Left lung (tissue), 10 donors: ENCODE data around the gene GPR89A. TPM values are rescaled to one million over a fixed set of nuclear protein-coding genes. Genes with fewer than 3 reads are reported as not detected.
"Not testable (repeated sequence)": the region's sequence is repeated elsewhere in the genome, so short reads cannot be mapped to it uniquely, and the experiment has no call there.

Source experiments
- ATAC-seq: fragments of 200-7000 bp; cut with Tn5 transposase; one replicate; pipeline ENCODE4 v1.9.1; 2020; ENCODE audit warnings: moderate library complexity
- DNase-seq, 4 donors: peaks; one replicate each; pipeline ENCODE4 v3.0.0-alpha.2; 2013 to 2020
- H3K27ac ChIP-seq, 2 donors: fragments of 200-600 bp; sonication (generic) in 1 of 2; one replicate each; pipeline versions ENCODE4 v1.5.0 to v1.8.0; 2020 to 2021
- H3K27me3 ChIP-seq, 2 donors: fragments of 200-600 bp; sonication (generic) in 1 of 2; one replicate each; pipeline versions ENCODE4 v1.5.0 to v1.8.0; 2020 to 2021
- H3K36me3 ChIP-seq, 2 donors: fragments of 200-600 bp; sonication (generic) in 1 of 2; one replicate each; pipeline versions ENCODE4 v1.5.0 to v1.8.0; 2020 to 2021
- H3K4me1 ChIP-seq, 2 donors: fragments of 200-600 bp; one replicate each; pipeline ENCODE4 v1.8.0; 2021
- H3K4me3 ChIP-seq, 2 donors: fragments of 200-600 bp; sonication (generic) in 1 of 2; one replicate each; pipeline versions ENCODE4 v1.5.0 to v1.8.0; 2020 to 2021; ENCODE audit warnings: mild to moderate bottlenecking in 1 of 2
- H3K9me3 ChIP-seq, 2 donors: fragments of 200-600 bp; sonication (generic) in 1 of 2; one replicate each; pipeline versions ENCODE4 v1.5.0 to v1.8.0; 2020 to 2021
- intact Hi-C, 2 donors: fragments of 100-400 bp; cut with DNase I; formaldehyde crosslinking; loops; one replicate each; pipeline versions ENCODE4 v1.11.2 to v1.14.2; 2022
- polyA plus RNA-seq, 6 donors: library from polyadenylated mRNA; unstranded; fragments of 120-200 nt; gene quantifications; one replicate each; pipeline ENCODE4 v1.2.1, GENCODE V29; 2013; ENCODE audit not compliant: insufficient read length in 6 of 6
- total RNA-seq, 2 donors: library from RNA; stranded (reverse); fragmentation: NEBNext Ultra II Directional; extraction: Animal tissue kit (Norgen Biotek cat#: 25700); gene quantifications; one replicate each; pipeline ENCODE4 v1.2.1, GENCODE V29; 2021
- TF ChIP-seq, protein P1 (sequence below), 2 donors: fragments of 200-600 bp; sonication (generic) in 1 of 2; IDR thresholded peaks; one replicate each; pipeline versions ENCODE4 v1.5.0 to v1.8.0; 2021; ENCODE audit warnings: antibody characterized with exemption in 2 of 2
- donor health status: DM: no; HTN: yes; CAD: no.
- donor health status: DM: no; HTN: no; CAD: no.

Gene GPR89A
- total and polyA plus RNA-seq, 8 donors: 14.5 to 45.5 (median 31.7) TPM

DNA sequence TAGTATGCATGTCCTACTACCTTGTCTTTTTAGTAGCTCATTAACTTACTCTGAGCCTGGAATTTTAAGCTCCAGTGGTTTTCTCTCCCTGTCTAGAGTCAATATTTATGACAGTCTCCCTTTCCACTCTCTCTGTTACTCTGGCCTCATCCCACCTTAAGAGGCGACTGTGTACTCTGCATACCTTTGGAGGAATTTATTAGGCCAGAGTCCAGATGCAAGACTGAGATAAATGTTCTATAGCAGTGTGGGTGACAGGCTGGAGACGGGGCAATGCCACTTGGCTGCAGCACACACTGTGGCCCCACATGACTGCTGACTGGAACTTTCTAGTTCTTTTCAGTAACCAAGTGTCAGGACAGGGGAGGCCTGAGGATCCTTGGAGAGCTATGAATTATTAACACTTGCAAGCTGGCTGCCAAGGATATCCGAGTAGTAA lies 103.4 kb downstream of the GPR89A start:
- H3K36me3 ChIP-seq: no peaks in the 10 kb centered on the region
- H3K27me3 ChIP-seq: no peaks in the 10 kb centered on the region
- H3K27ac ChIP-seq: no peak overlapping the region
- intact Hi-C loops: no loop called here
- TF ChIP-seq, protein P1, sequence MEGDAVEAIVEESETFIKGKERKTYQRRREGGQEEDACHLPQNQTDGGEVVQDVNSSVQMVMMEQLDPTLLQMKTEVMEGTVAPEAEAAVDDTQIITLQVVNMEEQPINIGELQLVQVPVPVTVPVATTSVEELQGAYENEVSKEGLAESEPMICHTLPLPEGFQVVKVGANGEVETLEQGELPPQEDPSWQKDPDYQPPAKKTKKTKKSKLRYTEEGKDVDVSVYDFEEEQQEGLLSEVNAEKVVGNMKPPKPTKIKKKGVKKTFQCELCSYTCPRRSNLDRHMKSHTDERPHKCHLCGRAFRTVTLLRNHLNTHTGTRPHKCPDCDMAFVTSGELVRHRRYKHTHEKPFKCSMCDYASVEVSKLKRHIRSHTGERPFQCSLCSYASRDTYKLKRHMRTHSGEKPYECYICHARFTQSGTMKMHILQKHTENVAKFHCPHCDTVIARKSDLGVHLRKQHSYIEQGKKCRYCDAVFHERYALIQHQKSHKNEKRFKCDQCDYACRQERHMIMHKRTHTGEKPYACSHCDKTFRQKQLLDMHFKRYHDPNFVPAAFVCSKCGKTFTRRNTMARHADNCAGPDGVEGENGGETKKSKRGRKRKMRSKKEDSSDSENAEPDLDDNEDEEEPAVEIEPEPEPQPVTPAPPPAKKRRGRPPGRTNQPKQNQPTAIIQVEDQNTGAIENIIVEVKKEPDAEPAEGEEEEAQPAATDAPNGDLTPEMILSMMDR (IDR thresholded peaks at IDR 0.05): no peak
- ATAC-seq: no peak
- no peak overlapping the region for H3K4me3 ChIP-seq
- no peak for DNase-seq
- no peaks in the 10 kb centered on the region for H3K4me1 ChIP-seq
- no peaks in the 10 kb centered on the region for H3K9me3 ChIP-seq

DNA sequence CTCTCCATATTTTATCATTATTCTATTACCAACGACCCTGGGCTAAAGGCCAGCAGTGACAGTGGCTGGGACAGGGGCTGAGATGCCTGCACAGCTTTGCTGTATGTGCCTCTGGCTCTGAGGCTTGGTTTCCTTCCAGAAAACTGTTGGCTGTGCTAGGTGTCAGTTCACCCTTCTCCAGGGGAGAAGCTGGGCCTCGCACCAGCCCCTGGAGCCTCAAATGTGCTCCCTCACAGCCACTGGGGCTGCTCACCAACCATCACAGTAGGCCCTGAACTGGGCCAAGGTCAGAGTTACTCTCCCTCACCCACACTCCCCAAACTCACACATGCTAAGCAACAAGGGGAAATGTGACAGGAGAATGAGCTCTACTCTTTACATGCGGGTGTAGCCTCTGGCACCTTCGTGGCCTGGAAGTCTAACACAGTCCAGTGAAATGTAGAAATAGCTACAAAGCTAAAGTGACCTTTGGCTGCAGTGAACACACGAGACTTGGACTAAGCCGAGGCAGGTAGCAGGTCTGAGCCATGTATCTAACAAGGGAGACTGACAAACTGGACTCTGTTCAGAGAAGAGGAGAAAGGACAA lies 106.8 kb downstream of the GPR89A start:
- intact Hi-C loops: no loop called here
- Histone ChIP-seq H3K4me1 (no peaks in the 10 kb centered on the region), H3K9me3 (no peaks in the 10 kb centered on the region), H3K4me3 (no peak overlapping the region), H3K36me3 (no peaks in the 10 kb centered on the region), H3K27ac (no peak overlapping the region), H3K27me3 (peaks cover 0 to 3% of the 10 kb centered on the region in 2 donors)
- TF ChIP-seq, protein P1 (IDR thresholded peaks at IDR 0.05): no peak
- ATAC-seq: no peak
- DNase-seq: no peak

DNA sequence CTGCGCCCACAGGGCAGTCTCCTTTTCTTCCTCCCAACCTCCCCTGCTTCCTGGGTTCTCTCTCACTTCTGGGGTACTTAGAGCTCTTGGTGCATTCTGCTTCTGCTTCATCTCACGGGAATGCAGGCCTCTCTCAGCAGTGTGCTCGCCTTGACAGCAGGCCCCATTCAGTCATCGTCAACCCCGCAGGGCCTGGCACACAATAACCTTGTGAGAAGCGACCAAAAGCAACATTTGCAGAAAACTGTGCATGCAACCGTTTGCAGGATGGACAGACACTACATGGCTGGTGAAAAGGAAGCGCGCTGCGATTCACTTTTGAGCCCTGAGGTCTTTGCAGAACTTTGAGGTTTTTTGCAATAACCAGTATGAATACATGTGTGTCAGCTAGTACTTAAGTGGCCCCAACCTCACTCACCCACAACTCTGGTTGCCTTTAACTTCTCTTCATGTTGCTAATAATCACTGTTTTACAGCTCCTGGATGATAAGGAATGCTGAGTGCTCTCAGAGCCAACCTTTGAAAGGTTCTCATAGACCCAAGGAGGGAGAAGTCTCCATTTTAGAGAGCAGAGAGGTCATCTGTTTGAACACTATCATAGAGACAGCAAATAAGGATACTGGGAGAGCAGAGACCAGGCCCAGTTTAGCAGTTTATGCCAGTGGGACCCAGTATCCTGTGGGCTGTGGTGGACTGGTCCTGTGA lies 109.0 kb downstream of the GPR89A start:
- DNase-seq (no peak), ATAC-seq (no peak)
- peaks cover 0 to 24% of the 10 kb centered on the region in 2 donors for H3K27me3 ChIP-seq

DNA sequence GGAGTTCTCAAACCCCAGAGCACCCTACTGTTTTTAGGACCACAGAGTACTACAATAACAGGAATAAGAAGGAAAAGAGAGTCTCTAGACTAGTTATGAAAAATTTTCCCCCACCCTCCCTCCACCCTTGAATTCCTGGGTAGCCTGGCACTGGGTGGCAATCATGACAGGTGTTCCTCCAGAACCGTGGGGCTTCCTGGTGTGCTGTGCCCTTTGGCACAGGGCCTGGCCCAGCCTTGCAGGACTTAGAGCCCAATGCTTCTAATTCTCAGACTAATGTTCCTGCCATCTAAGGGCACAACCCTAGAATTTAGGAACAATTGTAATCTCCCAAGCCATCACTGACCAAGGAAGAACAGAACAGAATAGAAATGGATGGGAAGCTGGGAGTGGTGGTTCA lies 110.0 kb downstream of the GPR89A start:
- no peak for DNase-seq
- peaks cover 3 to 12% of the 10 kb centered on the region in 2 donors for H3K4me1 ChIP-seq
- peaks cover 0 to 31% of the 10 kb centered on the region in 2 donors for H3K27me3 ChIP-seq
- intact Hi-C loops: no loop called here
- H3K36me3 ChIP-seq: no peaks in the 10 kb centered on the region
- H3K4me3 ChIP-seq: no peak overlapping the region
- no peak overlapping the region for H3K27ac ChIP-seq
- no peaks in the 10 kb centered on the region for H3K9me3 ChIP-seq
- no peak for ATAC-seq
- TF ChIP-seq, protein P1 (IDR thresholded peaks at IDR 0.05): no peak

More for the DNA sequence above, 109.0 kb downstream of the GPR89A start:
- Histone ChIP-seq H3K36me3 (no peaks in the 10 kb centered on the region), H3K4me3 (no peak overlapping the region), H3K9me3 (no peaks in the 10 kb centered on the region), H3K4me1 (peaks cover 3 to 12% of the 10 kb centered on the region in 2 donors), H3K27ac (no peak overlapping the region)
- intact Hi-C loops: no loop called here
- TF ChIP-seq, protein P1 (IDR thresholded peaks at IDR 0.05): no peak

DNA sequence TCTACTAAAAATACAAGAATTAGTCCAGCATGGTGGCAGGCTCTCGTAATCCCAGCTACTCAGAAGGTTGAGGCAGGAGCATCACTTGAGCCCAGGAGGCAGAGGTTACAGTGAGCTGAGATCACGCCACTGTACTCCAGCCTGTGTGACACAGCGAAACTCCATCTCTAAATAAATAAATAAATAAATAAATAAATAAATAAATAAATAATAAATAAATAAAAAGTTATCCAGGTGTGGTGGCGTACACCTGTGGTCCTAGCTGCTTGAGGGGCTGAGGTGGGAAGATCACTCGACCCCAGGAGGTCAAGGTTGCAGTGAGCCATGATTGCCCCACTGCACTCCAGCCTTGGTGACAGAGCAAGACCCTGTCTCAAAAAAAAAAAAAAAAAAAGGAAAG lies 110.7 kb downstream of the GPR89A start:
- ATAC-seq, H3K9me3 ChIP-seq, intact Hi-C loops, H3K27ac ChIP-seq, H3K4me3 ChIP-seq, H3K36me3 ChIP-seq, DNase-seq: not testable (repeated sequence)
- Histone ChIP-seq H3K27me3 (peaks cover 0 to 31% of the 10 kb centered on the region in 2 donors), H3K4me1 (peaks cover 3 to 12% of the 10 kb centered on the region in 2 donors)
